Ectodermal cell (in vitro differentiated cells): ENCODE data around the gene FXN.

Source experiments
- H3K27ac ChIP-seq: 2 replicates; pipeline ENCODE4 v1.7.0; 2013; ENCODE audit warnings: mild to moderate bottlenecking, low read depth, low read length; ENCODE audit not compliant: insufficient read depth, poor library complexity, severe bottlenecking
- H3K27me3 ChIP-seq: 2 replicates; pipeline ENCODE4 v1.7.0; 2013; ENCODE audit warnings: mild to moderate bottlenecking, low read length; ENCODE audit not compliant: insufficient read depth, control insufficient read depth, poor library complexity, severe bottlenecking
- H3K36me3 ChIP-seq: one replicate; pipeline ENCODE4 v1.7.0; 2013; ENCODE audit warnings: low read length; ENCODE audit not compliant: control insufficient read depth, insufficient read depth
- H3K4me1 ChIP-seq: one replicate; pipeline ENCODE4 v1.7.0; 2013; ENCODE audit warnings: low read length; ENCODE audit not compliant: control insufficient read depth, insufficient read depth
- H3K4me3 ChIP-seq: 2 replicates; pipeline ENCODE4 v1.7.0; 2013; ENCODE audit warnings: low read depth, low read length, control low read depth; ENCODE audit not compliant: insufficient read depth
- H3K9me3 ChIP-seq: 2 replicates; pipeline ENCODE4 v1.7.0; 2013; ENCODE audit warnings: mild to moderate bottlenecking, low read length, moderate library complexity; ENCODE audit not compliant: control insufficient read depth
- WGBS, 2 experiments: methylation state at CpG; one replicate each; pipeline ENCODE4 v1.1.7; 2013; ENCODE audit warnings: missing lambda C conversion rate in 2 of 2; 5-methylcytosine and 5-hydroxymethylcytosine counted together

The FXN gene

DNA sequence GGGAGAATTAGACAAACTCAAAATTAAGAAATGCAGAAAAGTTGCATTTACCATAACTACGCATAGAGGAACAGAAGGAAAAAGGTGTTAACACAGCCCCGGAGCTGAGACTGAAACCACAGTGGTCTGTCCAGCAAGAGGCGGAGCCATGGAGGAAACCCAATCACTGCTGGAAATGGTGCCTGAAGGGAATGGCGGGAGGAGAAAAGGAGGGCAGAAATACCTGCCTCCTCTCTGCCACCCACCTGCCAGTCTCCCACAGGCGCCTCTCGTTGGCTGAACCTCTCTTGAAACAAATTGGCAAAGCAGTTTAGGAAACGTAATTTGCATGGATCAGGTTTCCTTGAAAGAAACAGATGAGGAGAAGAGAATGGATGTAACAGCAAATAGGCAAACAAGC is 11.9 kb upstream of the FXN start:
- H3K4me3 ChIP-seq, result no peak overlapping the region

GRCh38 chr9:69027355-69028097 is 8.0 kb upstream of the FXN start:
- Histone ChIP-seq H3K9me3 (no peaks in the 10 kb centered on the region), H3K4me3 (no peak overlapping the region), H3K4me1 (no peaks in the 10 kb centered on the region), H3K36me3 (no peaks in the 10 kb centered on the region), H3K27ac (no peak overlapping the region), H3K27me3 (no peaks in the 10 kb centered on the region)
- WGBS, 2 experiments, result 59 to 63% methylated on average over 5 of the region's 5 CpGs

More for the DNA sequence above, 11.9 kb upstream of the FXN start:
- Histone ChIP-seq H3K27me3 (no peaks in the 10 kb centered on the region), H3K27ac (no peak overlapping the region), H3K36me3 (no peaks in the 10 kb centered on the region), H3K9me3 (no peaks in the 10 kb centered on the region), H3K4me1 (no peaks in the 10 kb centered on the region)
- WGBS, 2 experiments, result 72 to 76% methylated on average over 7 of the region's 7 CpGs

- no peaks in the 10 kb centered on the region for H3K27me3 ChIP-seq
- no peaks in the 10 kb centered on the region for H3K9me3 ChIP-seq
- H3K27ac ChIP-seq, result no peak overlapping the region
- H3K4me3 ChIP-seq, result no peak overlapping the region
- 90 to 96% methylated on average over 2 of the region's 2 CpGs for WGBS, 2 experiments
- no peaks in the 10 kb centered on the region for H3K36me3 ChIP-seq
- H3K4me1 ChIP-seq, result no peaks in the 10 kb centered on the region
Observed at GRCh38 chr9:69028754-69029153, 6.8 kb upstream of the FXN start.

DNA sequence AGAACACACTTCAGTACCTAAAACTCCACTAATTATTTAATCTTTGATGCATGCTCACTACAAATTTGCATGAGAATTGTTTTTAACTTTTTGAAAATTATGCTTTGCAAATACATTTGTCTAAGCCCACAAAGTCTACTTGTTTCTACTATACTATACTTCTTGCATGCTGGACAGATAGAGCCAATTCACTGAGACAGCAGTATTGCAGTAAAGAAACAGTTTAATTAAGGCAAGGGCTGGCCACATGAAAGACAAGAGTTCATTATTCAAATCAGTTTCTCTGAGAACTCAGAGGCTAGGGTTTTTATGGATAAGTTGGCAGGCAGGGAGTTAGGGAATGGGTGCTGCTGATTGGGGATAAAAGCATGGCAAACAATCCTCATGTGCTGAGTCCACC is 6.0 kb upstream of the FXN start:
- H3K9me3 ChIP-seq, result no peaks in the 10 kb centered on the region
- no peak overlapping the region for H3K4me3 ChIP-seq
- no peak overlapping the region for H3K27ac ChIP-seq
- no peaks in the 10 kb centered on the region for H3K36me3 ChIP-seq
- no peaks in the 10 kb centered on the region for H3K4me1 ChIP-seq
- H3K27me3 ChIP-seq, result no peaks in the 10 kb centered on the region

DNA sequence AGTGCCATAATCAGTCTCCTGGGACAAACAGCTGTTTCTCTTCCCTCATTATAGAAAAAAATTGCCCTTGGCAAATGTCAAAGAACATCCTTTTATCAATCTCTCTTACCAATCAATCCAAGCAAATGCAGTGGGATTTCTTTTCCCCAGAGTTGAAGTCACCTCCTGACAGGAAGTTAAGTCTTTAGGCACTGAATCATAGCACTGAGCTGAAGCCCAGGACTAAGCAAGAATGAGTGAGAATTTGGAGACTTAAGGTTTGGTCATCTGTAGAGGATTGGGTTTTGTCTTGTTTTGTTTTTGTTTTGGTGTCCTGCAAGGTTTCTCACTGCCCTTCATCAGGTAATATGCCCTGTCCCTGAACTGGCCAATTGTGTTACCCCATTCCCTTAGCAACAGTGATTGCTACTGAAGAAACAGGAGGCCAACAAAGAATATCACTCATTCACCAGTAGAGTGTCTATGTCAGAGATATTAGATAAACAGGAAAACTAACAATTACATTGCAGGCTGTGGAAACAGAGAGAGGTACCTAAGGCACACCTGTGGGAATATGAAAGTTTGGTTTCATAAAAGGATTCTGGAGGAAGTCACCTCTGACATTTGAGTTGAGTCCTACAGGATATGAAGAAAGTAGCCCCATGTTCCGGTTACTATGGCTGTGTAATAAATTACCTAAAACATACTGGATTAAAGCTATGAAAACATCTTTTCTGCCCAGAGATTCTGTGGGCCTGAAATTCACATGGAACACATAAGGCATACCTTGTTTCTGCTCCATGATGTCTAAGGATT is 4.5 kb upstream of the FXN start:
- Histone ChIP-seq H3K27me3 (no peaks in the 10 kb centered on the region), H3K4me1 (no peaks in the 10 kb centered on the region), H3K27ac (no peak overlapping the region), H3K4me3 (no peak overlapping the region), H3K36me3 (no peaks in the 10 kb centered on the region), H3K9me3 (no peaks in the 10 kb centered on the region)
- WGBS, 2 experiments, result 75 to 83% methylated on average over 1 of the region's 1 CpG

GRCh38 chr9:69034071-69034470 is 1.5 kb upstream of the FXN start:
- Histone ChIP-seq H3K4me1 (no peaks in the 10 kb centered on the region), H3K36me3 (no peaks in the 10 kb centered on the region), H3K4me3 (no peak overlapping the region), H3K27ac (no peak overlapping the region), H3K27me3 (no peaks in the 10 kb centered on the region), H3K9me3 (no peaks in the 10 kb centered on the region)
- WGBS, 2 experiments, result 80 to 92% methylated on average over 2 of the region's 2 CpGs

DNA sequence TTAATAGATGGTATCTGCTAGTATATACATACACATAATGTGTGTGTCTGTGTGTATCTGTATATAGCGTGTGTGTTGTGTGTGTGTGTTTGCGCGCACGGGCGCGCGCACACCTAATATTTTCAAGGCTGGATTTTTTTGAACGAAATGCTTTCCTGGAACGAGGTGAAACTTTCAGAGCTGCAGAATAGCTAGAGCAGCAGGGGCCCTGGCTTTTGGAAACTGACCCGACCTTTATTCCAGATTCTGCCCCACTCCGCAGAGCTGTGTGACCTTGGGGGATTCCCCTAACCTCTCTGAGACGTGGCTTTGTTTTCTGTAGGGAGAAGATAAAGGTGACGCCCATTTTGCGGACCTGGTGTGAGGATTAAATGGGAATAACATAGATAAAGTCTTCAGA is 757 bp downstream of the FXN start:
- H3K4me3 ChIP-seq, result peak overlapping the region; percentile 69
- H3K9me3 ChIP-seq, result no peaks in the 10 kb centered on the region
- no peak overlapping the region for H3K27ac ChIP-seq
- H3K4me1 ChIP-seq, result no peaks in the 10 kb centered on the region
- 8 to 9% methylated on average over 14 of the region's 14 CpGs for WGBS, 2 experiments
- no peaks in the 10 kb centered on the region for H3K27me3 ChIP-seq
- H3K36me3 ChIP-seq, result no peaks in the 10 kb centered on the region

- Histone ChIP-seq H3K27me3 (no peaks in the 10 kb centered on the region), H3K36me3 (no peaks in the 10 kb centered on the region), H3K9me3 (no peaks in the 10 kb centered on the region), H3K4me1 (no peaks in the 10 kb centered on the region), H3K27ac (no peak overlapping the region), H3K4me3 (peak overlapping the region; percentile 69)
- WGBS, 2 experiments, result 74 to 75% methylated on average over 10 of the region's 10 CpGs
Observed at GRCh38 chr9:69036799-69037198, 1.2 kb downstream of the FXN start.

DNA sequence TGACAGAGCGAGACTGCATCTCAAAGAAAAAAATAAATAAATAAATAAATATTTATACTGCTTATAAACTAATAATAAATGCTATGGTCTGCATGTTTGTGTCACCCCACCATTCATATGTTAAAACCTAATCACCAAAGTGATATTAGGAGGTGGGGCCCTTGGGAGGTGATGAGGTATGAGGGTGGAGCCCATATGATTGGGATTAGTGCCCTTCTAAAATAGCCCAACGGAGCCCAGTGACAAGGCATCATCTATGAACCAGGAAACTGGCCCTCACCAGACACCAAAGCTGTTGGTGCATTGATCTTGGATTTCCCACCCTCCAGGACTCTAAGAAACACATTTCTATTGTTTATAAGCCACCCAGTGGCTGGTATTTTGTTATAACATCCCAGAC is 5.1 kb downstream of the FXN start:
- Histone ChIP-seq H3K4me3 (no peak overlapping the region), H3K36me3 (no peaks in the 10 kb centered on the region), H3K9me3 (no peaks in the 10 kb centered on the region), H3K27me3 (no peaks in the 10 kb centered on the region), H3K27ac (no peak overlapping the region), H3K4me1 (peaks cover 18% of the 10 kb centered on the region)
- WGBS, 2 experiments, result 83 to 96% methylated on average over 1 to 2 of the region's 2 CpGs

DNA sequence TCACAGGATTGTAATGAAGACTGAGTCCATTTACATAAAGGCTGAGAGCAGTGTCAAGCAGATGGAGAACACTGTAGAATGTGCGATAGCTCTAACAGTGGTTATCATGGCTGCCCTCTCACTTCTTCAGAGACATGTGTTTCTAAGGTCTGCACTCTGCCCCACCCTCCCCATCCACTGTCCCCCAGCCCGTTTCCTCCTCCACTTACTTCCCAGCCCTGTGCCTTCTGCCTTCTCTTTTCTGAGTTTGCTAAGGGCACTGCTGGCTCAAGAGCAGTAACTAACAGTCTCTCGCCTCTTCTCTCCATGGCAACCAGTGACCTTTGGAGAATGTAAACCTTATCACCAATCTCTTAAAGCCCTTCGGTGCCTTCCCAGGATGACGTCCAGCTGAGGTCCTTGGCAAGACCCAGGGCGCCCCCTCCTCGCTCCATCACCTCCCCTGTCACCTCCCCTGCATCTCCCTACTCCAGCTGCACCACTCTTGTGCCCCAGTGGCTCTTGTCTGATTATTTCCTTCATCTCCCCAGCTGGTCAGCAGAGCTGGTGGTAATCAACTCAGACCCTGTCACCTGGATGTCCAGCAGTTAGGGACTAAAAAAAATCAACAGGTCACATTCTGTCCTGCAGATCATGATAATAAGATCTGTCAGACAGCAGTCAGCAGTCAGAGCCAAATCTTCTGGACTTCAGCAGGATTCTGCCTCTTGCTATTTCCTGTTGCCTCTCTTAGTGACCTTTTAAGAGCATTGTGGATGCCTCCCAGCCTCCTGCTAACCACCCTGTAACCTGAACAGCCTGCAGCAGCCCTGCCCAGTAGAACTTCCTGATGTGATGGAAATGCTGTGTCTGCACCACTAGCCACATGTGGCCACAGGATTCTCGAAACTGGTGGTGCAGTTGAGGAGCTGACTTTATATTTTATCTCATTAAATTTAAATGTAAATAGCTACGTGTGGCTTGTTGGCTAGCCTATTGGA is 9.0 kb downstream of the FXN start:
- Histone ChIP-seq H3K4me1 (peaks cover 21% of the 10 kb centered on the region), H3K36me3 (peaks cover 11% of the 10 kb centered on the region), H3K27ac (peak overlapping the region; percentile 50), H3K27me3 (no peaks in the 10 kb centered on the region), H3K9me3 (no peaks in the 10 kb centered on the region), H3K4me3 (no peak overlapping the region)
- 58 to 62% methylated on average over 7 to 8 of the region's 9 CpGs for WGBS, 2 experiments
